Measurements from ENCODE around the gene EIF1. TPM values are rescaled to one million over a fixed set of nuclear protein-coding genes. Genes with fewer than 3 reads are reported as not detected.

Gene EIF1
- total RNA-seq, 4 donors from 2014 or later = 222 to 842 (median 375) TPM

- ATAC-seq = no peak
These were observed 2.5 kb downstream of the EIF1 start for GRCh38 chr17:41691031-41691777.

GRCh38 chr17:41692722-41693521 is 4.2 kb downstream of the EIF1 start:
- H3K27ac ChIP-seq = peak overlapping the region in 3 of 4 donors; percentile 31 to 99 (median 85)
- no peak for ATAC-seq
- in situ Hi-C loops (cut with MboI; ENCODE audit: low sequenced_read_pairs in 4 of 4) = no loop called here
- TF ChIP-seq POLR2A (IDR thresholded peaks at IDR 0.05) (no peak), CTCF (IDR thresholded peaks at IDR 0.05 in 4 of 5, conservative IDR thresholded peaks at IDR 0.05 in 1 of 5) (no peak)
- DNase-seq = no peak
- H3K4me3 ChIP-seq = no peak overlapping the region
- peaks cover 47 to 48% of the 10 kb centered on the region in 2 donors for H3K4me1 ChIP-seq
- no peaks in the 10 kb centered on the region for H3K27me3 ChIP-seq
- intact Hi-C loops (cut with DNase I; ENCODE audit: low total_unique reads) = loop anchor here (10.0 kb wide), 1 partner anchor 1738 kb away; no protein-coding TSS in a partner anchor
- no peaks in the 10 kb centered on the region for H3K9me3 ChIP-seq
- H3K36me3 ChIP-seq = peaks cover 12 to 52% of the 10 kb centered on the region in 2 donors

More at GRCh38 chr17:41691031-41691777, 2.5 kb downstream of the EIF1 start:
- Histone ChIP-seq H3K36me3 (peaks cover 12 to 52% of the 10 kb centered on the region in 2 donors), H3K27me3 (no peaks in the 10 kb centered on the region), H3K27ac (peak overlapping the region; percentile 99 to 100 (median 100)), H3K4me1 (peaks cover 34 to 36% of the 10 kb centered on the region in 2 donors), H3K4me3 (peak overlapping the region in 3 of 4 donors; percentile 87 to 96 (median 94)), H3K9me3 (no peaks in the 10 kb centered on the region)
- TF ChIP-seq CTCF (IDR thresholded peaks at IDR 0.05 in 4 of 5, conservative IDR thresholded peaks at IDR 0.05 in 1 of 5) = no peak
- TF ChIP-seq POLR2A (IDR thresholded peaks at IDR 0.05) = no peak
- in situ Hi-C loops (cut with MboI; ENCODE audit: low sequenced_read_pairs in 4 of 4) = no loop called here
- intact Hi-C loops (cut with DNase I; ENCODE audit: low total_unique reads) = loop anchor here (10.0 kb wide), 1 partner anchor 1736 kb away; no protein-coding TSS in a partner anchor
- DNase-seq = no peak

- no peak for ATAC-seq
- Histone ChIP-seq H3K4me3 (no peak overlapping the region), H3K9me3 (no peaks in the 10 kb centered on the region), H3K27ac (peak overlapping the region; percentile 85 to 96 (median 90)), H3K27me3 (no peaks in the 10 kb centered on the region), H3K36me3 (peaks cover 7 to 44% of the 10 kb centered on the region in 2 donors), H3K4me1 (peaks cover 41% of the 10 kb centered on the region in 2 donors)
- in situ Hi-C loops (cut with MboI; ENCODE audit: low sequenced_read_pairs in 4 of 4) = no loop called here
- DNase-seq = no peak
- intact Hi-C loops (cut with DNase I; ENCODE audit: low total_unique reads) = loop anchor here (10.0 kb wide), 1 partner anchor 1740 kb away; no protein-coding TSS in a partner anchor
- TF ChIP-seq POLR2A (IDR thresholded peaks at IDR 0.05) (no peak), CTCF (IDR thresholded peaks at IDR 0.05 in 4 of 5, conservative IDR thresholded peaks at IDR 0.05 in 1 of 5) (no peak)
These were observed 6.5 kb downstream of the EIF1 start for GRCh38 chr17:41695134-41695661.

- DNase-seq (peak in 1 of 2 donors; percentile 54), ATAC-seq (no peak)
- peaks cover 0 to 34% of the 10 kb centered on the region in 2 donors for H3K36me3 ChIP-seq
- H3K4me1 ChIP-seq = peaks cover 31 to 32% of the 10 kb centered on the region in 2 donors
- in situ Hi-C loops (cut with MboI; ENCODE audit: low sequenced_read_pairs in 4 of 4) (no loop called here), intact Hi-C loops (cut with DNase I; ENCODE audit: low total_unique reads) (loop anchor here (10.0 kb wide), 1 partner anchor 1741 kb away; no protein-coding TSS in a partner anchor)
- no peak overlapping the region for H3K4me3 ChIP-seq
- H3K9me3 ChIP-seq = no peaks in the 10 kb centered on the region
- TF ChIP-seq POLR2A (IDR thresholded peaks at IDR 0.05) (no peak), CTCF (IDR thresholded peaks at IDR 0.05 in 4 of 5, conservative IDR thresholded peaks at IDR 0.05 in 1 of 5) (peak; percentile 68 to 86 (median 77))
- H3K27me3 ChIP-seq = no peaks in the 10 kb centered on the region
- peak overlapping the region; percentile 85 to 96 (median 90) for H3K27ac ChIP-seq
These were observed 7.5 kb downstream of the EIF1 start for GRCh38 chr17:41695954-41696757.

Data from gastrocnemius medialis (tissue), 4 donors.